ENCODE results near the gene SLC44A4.

DNA sequence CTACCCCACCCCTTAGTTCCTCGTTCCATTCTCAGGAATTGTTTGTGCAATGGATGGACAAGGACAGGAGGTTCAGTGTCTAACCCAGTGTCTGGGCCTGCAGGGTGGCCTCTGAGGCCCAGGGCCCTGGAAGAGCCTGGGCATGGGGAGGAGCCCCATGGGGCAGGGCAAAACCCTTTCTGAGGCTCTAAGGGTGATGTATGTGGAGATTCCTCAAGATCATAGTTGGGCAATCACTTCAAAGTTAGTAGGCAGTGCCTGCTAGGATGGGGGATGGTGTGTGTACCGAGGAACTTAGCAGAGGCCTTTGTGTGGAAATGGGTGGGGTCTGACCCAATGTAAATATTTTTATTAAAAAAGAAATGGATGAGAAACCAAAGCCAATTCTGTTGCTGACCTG lies 42.0 kb upstream of the SLC44A4 start:
- TF ChIP-seq NR2C2 (CRISPR knock-in tag; IDR thresholded peaks at IDR 0.05): no peak
- no peak for TF ChIP-seq NR2C2 (tag; IDR thresholded peaks at IDR 0.05)
- TF ChIP-seq RB1 (IDR thresholded peaks at IDR 0.05; ENCODE audit: low read depth): no peak
- TF ChIP-seq, protein P1, sequence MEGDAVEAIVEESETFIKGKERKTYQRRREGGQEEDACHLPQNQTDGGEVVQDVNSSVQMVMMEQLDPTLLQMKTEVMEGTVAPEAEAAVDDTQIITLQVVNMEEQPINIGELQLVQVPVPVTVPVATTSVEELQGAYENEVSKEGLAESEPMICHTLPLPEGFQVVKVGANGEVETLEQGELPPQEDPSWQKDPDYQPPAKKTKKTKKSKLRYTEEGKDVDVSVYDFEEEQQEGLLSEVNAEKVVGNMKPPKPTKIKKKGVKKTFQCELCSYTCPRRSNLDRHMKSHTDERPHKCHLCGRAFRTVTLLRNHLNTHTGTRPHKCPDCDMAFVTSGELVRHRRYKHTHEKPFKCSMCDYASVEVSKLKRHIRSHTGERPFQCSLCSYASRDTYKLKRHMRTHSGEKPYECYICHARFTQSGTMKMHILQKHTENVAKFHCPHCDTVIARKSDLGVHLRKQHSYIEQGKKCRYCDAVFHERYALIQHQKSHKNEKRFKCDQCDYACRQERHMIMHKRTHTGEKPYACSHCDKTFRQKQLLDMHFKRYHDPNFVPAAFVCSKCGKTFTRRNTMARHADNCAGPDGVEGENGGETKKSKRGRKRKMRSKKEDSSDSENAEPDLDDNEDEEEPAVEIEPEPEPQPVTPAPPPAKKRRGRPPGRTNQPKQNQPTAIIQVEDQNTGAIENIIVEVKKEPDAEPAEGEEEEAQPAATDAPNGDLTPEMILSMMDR (IDR thresholded peaks at IDR 0.05 in 2 of 3, conservative IDR thresholded peaks at IDR 0.05 in 1 of 3; ENCODE audit: insufficient read depth in 2 of 3, low read depth in 1 of 3, low read length in 3 of 3): no peak
